ENCODE data around the gene RNF145.

GRCh38 chr5:159123189-159123588, 86.2 kb downstream of the RNF145 start:
- TF ChIP-seq CTCF (IDR thresholded peaks at IDR 0.05 in 8 of 11, conservative IDR thresholded peaks at IDR 0.05 in 3 of 11) (no peak), POLR2A (IDR thresholded peaks at IDR 0.05) (no peak)

Data from spleen (tissue), 7 donors.